22Rv1 (cell line): ENCODE measurements around the gene ZNF3.

Source experiments
- ZFX ChIP-seq: fragments of 450-650 bp; IDR thresholded peaks from 2 replicates; pipeline ENCODE4 v1.6.1; 2017; ENCODE audit warnings: antibody characterized with exemption, borderline replicate concordance
- TF ChIP-seq, protein P1 (sequence below): fragments of 450-650 bp; IDR thresholded peaks from 2 replicates; pipeline ENCODE4 v1.5.1; 2017; ENCODE audit warnings: mild to moderate bottlenecking

DNA sequence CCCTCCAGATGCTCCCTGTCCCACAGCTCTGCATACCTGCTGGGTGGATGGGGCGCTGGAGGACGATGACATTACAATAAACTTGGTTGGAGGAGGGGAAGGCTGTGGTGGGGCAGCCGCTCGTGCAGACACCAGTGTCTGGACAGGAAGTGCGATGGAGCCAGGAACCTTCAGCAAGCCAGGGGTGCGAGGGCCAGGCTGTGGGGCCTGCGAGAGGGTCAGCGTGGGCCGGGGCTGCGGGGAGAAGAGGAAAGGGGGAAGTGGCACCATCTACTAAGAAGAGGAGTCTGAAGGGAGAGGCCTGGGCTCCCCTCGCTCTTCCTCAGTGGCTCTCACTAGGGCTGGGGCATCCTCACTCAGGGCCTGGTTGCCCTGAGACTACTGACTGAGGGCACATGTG is 26.4 kb upstream of the ZNF3 start:
- TF ChIP-seq, protein P1, sequence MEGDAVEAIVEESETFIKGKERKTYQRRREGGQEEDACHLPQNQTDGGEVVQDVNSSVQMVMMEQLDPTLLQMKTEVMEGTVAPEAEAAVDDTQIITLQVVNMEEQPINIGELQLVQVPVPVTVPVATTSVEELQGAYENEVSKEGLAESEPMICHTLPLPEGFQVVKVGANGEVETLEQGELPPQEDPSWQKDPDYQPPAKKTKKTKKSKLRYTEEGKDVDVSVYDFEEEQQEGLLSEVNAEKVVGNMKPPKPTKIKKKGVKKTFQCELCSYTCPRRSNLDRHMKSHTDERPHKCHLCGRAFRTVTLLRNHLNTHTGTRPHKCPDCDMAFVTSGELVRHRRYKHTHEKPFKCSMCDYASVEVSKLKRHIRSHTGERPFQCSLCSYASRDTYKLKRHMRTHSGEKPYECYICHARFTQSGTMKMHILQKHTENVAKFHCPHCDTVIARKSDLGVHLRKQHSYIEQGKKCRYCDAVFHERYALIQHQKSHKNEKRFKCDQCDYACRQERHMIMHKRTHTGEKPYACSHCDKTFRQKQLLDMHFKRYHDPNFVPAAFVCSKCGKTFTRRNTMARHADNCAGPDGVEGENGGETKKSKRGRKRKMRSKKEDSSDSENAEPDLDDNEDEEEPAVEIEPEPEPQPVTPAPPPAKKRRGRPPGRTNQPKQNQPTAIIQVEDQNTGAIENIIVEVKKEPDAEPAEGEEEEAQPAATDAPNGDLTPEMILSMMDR: no peak
- no peak for TF ChIP-seq ZFX
